GM23338 (cell line): ENCODE data around the gene IL21R. TPM values are rescaled to one million over a fixed set of nuclear protein-coding genes. Genes with fewer than 3 reads are reported as not detected.

ENCODE experiments used
- ATAC-seq: fragments of 200-7000 bp; cut with Tn5 transposase; 3 replicates; pipeline ENCODE4 v1.9.1; 2020
- DNase-seq: peaks from one replicate; pipeline ENCODE4 v3.0.0-alpha.2; 2015; ENCODE audit warnings: low spot score
- H2AFZ ChIP-seq: fragments of 200-600 bp; sonication (generic); 2 replicates; pipeline ENCODE4 v1.8.0; 2016; ENCODE audit warnings: antibody characterized with exemption, mild to moderate bottlenecking, moderate library complexity
- H3F3A ChIP-seq: fragments of 200-600 bp; sonication (generic); replicated peaks from 2 replicates; pipeline ENCODE4 v1.8.0; 2017; ENCODE audit warnings: antibody characterized with exemption, mixed run types, low read depth
- H3K27ac ChIP-seq: fragments of 200-600 bp; sonication (generic); 2 replicates; pipeline ENCODE4 v1.6.1; 2016; ENCODE audit warnings: low read depth
- H3K27me3 ChIP-seq: fragments of 200-600 bp; sonication (generic); 2 replicates; pipeline ENCODE4 v1.8.0; 2016; ENCODE audit warnings: mild to moderate bottlenecking, mixed run types, moderate library complexity; ENCODE audit not compliant: insufficient read depth
- H3K36me3 ChIP-seq: fragments of 200-600 bp; sonication (generic); 2 replicates; pipeline ENCODE4 v1.8.0; 2016; ENCODE audit warnings: mild to moderate bottlenecking; ENCODE audit not compliant: insufficient read depth
- H3K4me1 ChIP-seq: fragments of 200-600 bp; sonication (generic); 2 replicates; pipeline ENCODE4 v1.8.0; 2016; ENCODE audit warnings: mild to moderate bottlenecking, moderate library complexity; ENCODE audit not compliant: insufficient read depth
- H3K4me2 ChIP-seq: fragments of 200-600 bp; sonication (generic); 2 replicates; pipeline ENCODE4 v1.7.1; 2017; ENCODE audit warnings: mixed run types
- H3K4me3 ChIP-seq: fragments of 200-600 bp; sonication (generic); 2 replicates; pipeline ENCODE4 v1.6.1; 2016; ENCODE audit warnings: mixed run types
- H3K79me2 ChIP-seq: fragments of 200-600 bp; sonication (generic); replicated peaks from 2 replicates; pipeline ENCODE4 v1.8.0; 2017; ENCODE audit warnings: mild to moderate bottlenecking; ENCODE audit not compliant: insufficient read depth
- H3K9me2 ChIP-seq: fragments of 200-600 bp; sonication (generic); 2 replicates; pipeline ENCODE4 v1.8.0; 2017; ENCODE audit not compliant: insufficient read depth
- H4K20me1 ChIP-seq: fragments of 200-600 bp; sonication (generic); replicated peaks from 2 replicates; pipeline ENCODE4 v1.8.0; 2017; ENCODE audit warnings: mild to moderate bottlenecking; ENCODE audit not compliant: insufficient read depth
- H3K27ac Mint-ChIP-seq: 2 replicates; pipeline ENCODE4 v1.8.0; 2020; ENCODE audit warnings: inconsistent platforms, mild to moderate bottlenecking, moderate library complexity, mixed read lengths
- H3K27me3 Mint-ChIP-seq: 3 replicates; pipeline ENCODE4 v1.8.0; 2022; ENCODE audit warnings: low read depth, mild to moderate bottlenecking, moderate library complexity, mixed read lengths, inconsistent platforms; ENCODE audit not compliant: insufficient read depth, poor library complexity
- H3K36me3 Mint-ChIP-seq: 3 replicates; pipeline ENCODE4 v1.8.0; 2021; ENCODE audit warnings: low read depth, mild to moderate bottlenecking, inconsistent platforms, moderate library complexity, mixed read lengths
- H3K4me1 Mint-ChIP-seq: 3 replicates; pipeline ENCODE4 v1.8.0; 2020; ENCODE audit warnings: mild to moderate bottlenecking, inconsistent platforms, mixed read lengths
- H3K4me3 Mint-ChIP-seq: 3 replicates; pipeline ENCODE4 v1.8.0; 2021; ENCODE audit warnings: moderate library complexity, mild to moderate bottlenecking, inconsistent platforms, mixed read lengths
- H3K9me3 Mint-ChIP-seq: 3 replicates; pipeline ENCODE4 v1.8.0; 2020; ENCODE audit warnings: moderate library complexity, mild to moderate bottlenecking, inconsistent platforms, mixed read lengths
- CREB1 ChIP-seq: fragments of 250-450 bp; sonication (Bioruptor Pico); IDR thresholded peaks from 2 replicates; pipeline ENCODE4 v1.5.0; 2020; ENCODE audit warnings: low read depth, mild to moderate bottlenecking, moderate library complexity
- CTCF ChIP-seq, 2 experiments: fragments of 200-600 bp in 1 of 2; sonication (generic) in 1 of 2; conservative IDR thresholded peaks; 2 replicates each; pipeline versions ENCODE4 v1.5.1 to v1.6.1; 2016 to 2017; ENCODE audit warnings: antibody characterized with exemption in 2 of 2, low read depth in 2 of 2, mild to moderate bottlenecking in 2 of 2, moderate library complexity in 1 of 2
- EZH2 ChIP-seq: fragments of 200-600 bp; sonication (generic); IDR thresholded peaks from one replicate; pipeline ENCODE4 v1.8.0; 2017; ENCODE audit warnings: antibody characterized with exemption, mild to moderate bottlenecking, low read depth; ENCODE audit not compliant: unreplicated experiment
- EZH2phosphoT487 ChIP-seq: fragments of 200-600 bp; sonication (generic); IDR thresholded peaks from one replicate; pipeline ENCODE4 v1.8.1; 2018; ENCODE audit warnings: antibody characterized with exemption; ENCODE audit not compliant: unreplicated experiment
- JUNB ChIP-seq: IDR thresholded peaks from one replicate; pipeline ENCODE4 v1.6.1; 2016; ENCODE audit warnings: antibody characterized with exemption; ENCODE audit not compliant: unreplicated experiment
- NANOG ChIP-seq: IDR thresholded peaks from 2 replicates; pipeline ENCODE4 v1.6.1; 2016; ENCODE audit warnings: antibody characterized with exemption, borderline replicate concordance
- POLR2AphosphoS5 ChIP-seq: IDR thresholded peaks from 2 replicates; pipeline ENCODE4 v1.6.1; 2016; ENCODE audit warnings: antibody characterized with exemption, low read depth
- REST ChIP-seq: IDR thresholded peaks from one replicate; pipeline ENCODE4 v1.6.1; 2018; ENCODE audit warnings: antibody characterized with exemption; ENCODE audit not compliant: unreplicated experiment
- STAT1 ChIP-seq: IDR thresholded peaks from one replicate; pipeline ENCODE4 v1.6.1; 2016; ENCODE audit warnings: antibody characterized with exemption; ENCODE audit not compliant: unreplicated experiment
- ZNF114 ChIP-seq: fragments of 250-450 bp; sonication (Bioruptor Pico); IDR thresholded peaks from 2 replicates; pipeline ENCODE4 v1.5.0; 2020; ENCODE audit warnings: mild to moderate bottlenecking, moderate library complexity
- ZNF331 ChIP-seq: fragments of 250-450 bp; sonication (Bioruptor Pico); IDR thresholded peaks from 2 replicates; pipeline ENCODE4 v1.5.0; 2020; ENCODE audit warnings: low read depth, mild to moderate bottlenecking, moderate library complexity
- ZNF462 ChIP-seq: fragments of 250-450 bp; sonication (Bioruptor Pico); IDR thresholded peaks from 2 replicates; pipeline ENCODE4 v1.5.0; 2020; ENCODE audit warnings: mild to moderate bottlenecking, moderate library complexity
- polyA plus RNA-seq: library from polyadenylated mRNA; unstranded; fragments of >200 nt; fragmentation: Nextera tagmentation; extraction: Ambion mirVana; gene quantifications from 2 replicates; pipeline ENCODE4 v1.2.1, GENCODE V29; 2016
- total RNA-seq: library from RNA; depleted of rRNA; stranded (reverse); fragments of >200 nt; shearing (Covaris generic); gene quantifications from 2 replicates; pipeline ENCODE4 v1.2.3, GENCODE V29; 2014
- TF ChIP-seq, protein P1 (sequence below): IDR thresholded peaks from 2 replicates; pipeline ENCODE4 v1.6.1; 2016; ENCODE audit warnings: antibody characterized with exemption

Gene IL21R
- total and polyA plus RNA-seq, 2 experiments from 2014 or later = 0.42 to 2.6 TPM

- H3K27ac ChIP-seq = no peak overlapping the region
- H2AFZ ChIP-seq = no peak overlapping the region
- Mint-ChIP-seq H3K4me3 (no peak overlapping the region), H3K36me3 (peaks cover 88% of the 10 kb centered on the region), H3K27me3 (peaks cover 8% of the 10 kb centered on the region), H3K4me1 (no peaks in the 10 kb centered on the region), H3K9me3 (no peaks in the 10 kb centered on the region), H3K27ac (no peak overlapping the region)
- H3K27me3 ChIP-seq = no peaks in the 10 kb centered on the region
- H3K4me3 ChIP-seq = no peak overlapping the region
- H4K20me1 ChIP-seq = 0 out of 2 replicates have a peak, but pooled peaks cover 3% of the 10 kb centered on the region
- no peaks in the 10 kb centered on the region for H3K4me1 ChIP-seq
- no peak for TF ChIP-seq CREB1
- no peak for TF ChIP-seq POLR2AphosphoS5
- no peak for TF ChIP-seq EZH2phosphoT487
- TF ChIP-seq EZH2 = no peak
- no peak for TF ChIP-seq ZNF462 (CRISPR knock-in tag)
- no peak for TF ChIP-seq STAT1
- no peak for TF ChIP-seq CTCF (conservative IDR thresholded peaks at IDR 0.05; ENCODE audit: low read depth in 2 of 2)
- no peak for TF ChIP-seq ZNF114 (CRISPR knock-in tag)
- TF ChIP-seq, protein P1, sequence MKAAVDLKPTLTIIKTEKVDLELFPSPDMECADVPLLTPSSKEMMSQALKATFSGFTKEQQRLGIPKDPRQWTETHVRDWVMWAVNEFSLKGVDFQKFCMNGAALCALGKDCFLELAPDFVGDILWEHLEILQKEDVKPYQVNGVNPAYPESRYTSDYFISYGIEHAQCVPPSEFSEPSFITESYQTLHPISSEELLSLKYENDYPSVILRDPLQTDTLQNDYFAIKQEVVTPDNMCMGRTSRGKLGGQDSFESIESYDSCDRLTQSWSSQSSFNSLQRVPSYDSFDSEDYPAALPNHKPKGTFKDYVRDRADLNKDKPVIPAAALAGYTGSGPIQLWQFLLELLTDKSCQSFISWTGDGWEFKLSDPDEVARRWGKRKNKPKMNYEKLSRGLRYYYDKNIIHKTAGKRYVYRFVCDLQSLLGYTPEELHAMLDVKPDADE = no peak
- no peak for TF ChIP-seq JUNB
- TF ChIP-seq NANOG = no peak
- no peak for TF ChIP-seq ZNF331 (CRISPR knock-in tag)
- TF ChIP-seq REST = no peak
- ATAC-seq (no peak), DNase-seq (no peak)
- H3K79me2 ChIP-seq = no peaks in the 10 kb centered on the region
- no peaks in the 10 kb centered on the region for H3F3A ChIP-seq
- no peak overlapping the region for H3K4me2 ChIP-seq
- peaks cover 30% of the 10 kb centered on the region for H3K36me3 ChIP-seq
- H3K9me2 ChIP-seq = no peaks in the 10 kb centered on the region
These were observed 84.4 kb downstream of the IL21R start for GRCh38 chr16:27486344-27486743.
